Colonic mucosa (tissue), 4 donors: ENCODE results near the gene HOTAIR. TPM values are rescaled to one million over a fixed set of nuclear protein-coding genes. Genes with fewer than 3 reads are reported as not detected.

Experiments
- DNase-seq: peaks from one replicate; pipeline ENCODE4 v3.0.0-alpha.2; 2020
- H3K27ac ChIP-seq: fragments of 200-600 bp; one replicate; pipeline ENCODE4 v1.8.0; 2021
- H3K27me3 ChIP-seq: fragments of 200-600 bp; one replicate; pipeline ENCODE4 v1.8.0; 2021
- H3K36me3 ChIP-seq: fragments of 200-600 bp; one replicate; pipeline ENCODE4 v1.8.0; 2021
- H3K4me1 ChIP-seq: fragments of 200-600 bp; one replicate; pipeline ENCODE4 v1.8.0; 2021; ENCODE audit warnings: mild to moderate bottlenecking
- H3K4me3 ChIP-seq: fragments of 200-600 bp; one replicate; pipeline ENCODE4 v1.8.0; 2021
- H3K9ac ChIP-seq, 2 donors: one replicate each; pipeline ENCODE4 v1.7.0; 2013; ENCODE audit warnings: control low read depth in 2 of 2, low read depth in 2 of 2, low read length in 2 of 2
- H3K9me3 ChIP-seq: fragments of 200-600 bp; one replicate; pipeline ENCODE4 v1.8.0; 2021
- intact Hi-C: fragments of 100-400 bp; cut with DNase I; formaldehyde crosslinking; loops from one replicate; pipeline ENCODE4 v1.14.1; 2022
- total RNA-seq, 2 donors: library from RNA; stranded (reverse); fragmentation: NEBNext Ultra II Directional in 1 of 2; extraction: Animal tissue kit (Norgen Biotek cat#: 25700) in 1 of 2; gene quantifications; one replicate each; pipeline ENCODE4 v1.2.1, GENCODE V29; 2021
- TF ChIP-seq, protein P1 (sequence below): fragments of 200-600 bp; IDR thresholded peaks from one replicate; pipeline ENCODE4 v1.8.0; 2022; ENCODE audit warnings: antibody characterized with exemption, mild to moderate bottlenecking
- donor health status: healthy.
- donor health status: DM: no; HTN: no; CAD: no.
- donor health status: DM: no; HTN: no; CAD: no.

HOTAIR gene
- total RNA-seq, 2 donors from 2014 or later, result not detected

DNA sequence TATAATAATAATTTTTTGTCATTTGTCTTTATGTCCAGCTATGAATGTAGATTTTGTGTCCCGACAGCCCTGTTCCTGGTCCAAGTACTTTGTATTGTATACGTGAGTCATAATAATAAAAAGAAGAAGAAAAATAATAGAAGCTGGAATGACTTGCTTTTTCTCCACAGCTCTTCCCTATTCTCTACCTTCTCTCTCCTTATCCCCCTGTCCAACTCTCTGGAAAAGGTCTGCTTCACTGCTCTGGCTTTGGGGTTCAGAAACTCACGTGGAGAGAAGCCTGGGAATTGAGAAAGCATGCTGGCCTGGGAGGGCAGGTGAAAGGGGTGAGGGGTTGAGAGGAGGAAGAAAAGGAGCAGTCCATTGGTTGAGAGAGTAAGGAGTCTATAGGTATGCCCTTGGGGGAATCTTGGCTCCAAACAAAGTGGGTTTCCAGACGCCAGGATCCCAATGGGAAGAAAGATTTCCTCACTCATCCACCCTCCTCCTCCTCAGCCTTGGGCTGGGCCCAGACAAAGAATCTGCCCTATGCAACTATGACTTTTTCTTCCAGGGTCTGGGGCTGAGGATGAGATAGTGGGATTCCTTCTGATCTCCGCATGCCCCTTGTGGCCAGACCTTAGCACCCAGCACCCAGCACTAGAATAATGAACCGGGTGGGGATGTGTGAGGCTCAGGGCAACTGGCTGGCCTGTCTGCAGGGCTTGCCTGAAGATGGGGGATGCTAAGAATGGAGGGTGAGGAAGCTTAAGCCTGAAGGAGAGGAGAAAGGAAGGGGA is 38.1 kb upstream of the HOTAIR start:
- no peak for DNase-seq
- intact Hi-C loops, result no loop called here
- Histone ChIP-seq H3K4me3 (no peak overlapping the region), H3K9ac (no peak overlapping the region), H3K4me1 (no peaks in the 10 kb centered on the region), H3K9me3 (no peaks in the 10 kb centered on the region), H3K27ac (no peak overlapping the region), H3K36me3 (no peaks in the 10 kb centered on the region), H3K27me3 (peaks cover 92% of the 10 kb centered on the region)
- TF ChIP-seq, protein P1, sequence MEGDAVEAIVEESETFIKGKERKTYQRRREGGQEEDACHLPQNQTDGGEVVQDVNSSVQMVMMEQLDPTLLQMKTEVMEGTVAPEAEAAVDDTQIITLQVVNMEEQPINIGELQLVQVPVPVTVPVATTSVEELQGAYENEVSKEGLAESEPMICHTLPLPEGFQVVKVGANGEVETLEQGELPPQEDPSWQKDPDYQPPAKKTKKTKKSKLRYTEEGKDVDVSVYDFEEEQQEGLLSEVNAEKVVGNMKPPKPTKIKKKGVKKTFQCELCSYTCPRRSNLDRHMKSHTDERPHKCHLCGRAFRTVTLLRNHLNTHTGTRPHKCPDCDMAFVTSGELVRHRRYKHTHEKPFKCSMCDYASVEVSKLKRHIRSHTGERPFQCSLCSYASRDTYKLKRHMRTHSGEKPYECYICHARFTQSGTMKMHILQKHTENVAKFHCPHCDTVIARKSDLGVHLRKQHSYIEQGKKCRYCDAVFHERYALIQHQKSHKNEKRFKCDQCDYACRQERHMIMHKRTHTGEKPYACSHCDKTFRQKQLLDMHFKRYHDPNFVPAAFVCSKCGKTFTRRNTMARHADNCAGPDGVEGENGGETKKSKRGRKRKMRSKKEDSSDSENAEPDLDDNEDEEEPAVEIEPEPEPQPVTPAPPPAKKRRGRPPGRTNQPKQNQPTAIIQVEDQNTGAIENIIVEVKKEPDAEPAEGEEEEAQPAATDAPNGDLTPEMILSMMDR, result no peak

DNA sequence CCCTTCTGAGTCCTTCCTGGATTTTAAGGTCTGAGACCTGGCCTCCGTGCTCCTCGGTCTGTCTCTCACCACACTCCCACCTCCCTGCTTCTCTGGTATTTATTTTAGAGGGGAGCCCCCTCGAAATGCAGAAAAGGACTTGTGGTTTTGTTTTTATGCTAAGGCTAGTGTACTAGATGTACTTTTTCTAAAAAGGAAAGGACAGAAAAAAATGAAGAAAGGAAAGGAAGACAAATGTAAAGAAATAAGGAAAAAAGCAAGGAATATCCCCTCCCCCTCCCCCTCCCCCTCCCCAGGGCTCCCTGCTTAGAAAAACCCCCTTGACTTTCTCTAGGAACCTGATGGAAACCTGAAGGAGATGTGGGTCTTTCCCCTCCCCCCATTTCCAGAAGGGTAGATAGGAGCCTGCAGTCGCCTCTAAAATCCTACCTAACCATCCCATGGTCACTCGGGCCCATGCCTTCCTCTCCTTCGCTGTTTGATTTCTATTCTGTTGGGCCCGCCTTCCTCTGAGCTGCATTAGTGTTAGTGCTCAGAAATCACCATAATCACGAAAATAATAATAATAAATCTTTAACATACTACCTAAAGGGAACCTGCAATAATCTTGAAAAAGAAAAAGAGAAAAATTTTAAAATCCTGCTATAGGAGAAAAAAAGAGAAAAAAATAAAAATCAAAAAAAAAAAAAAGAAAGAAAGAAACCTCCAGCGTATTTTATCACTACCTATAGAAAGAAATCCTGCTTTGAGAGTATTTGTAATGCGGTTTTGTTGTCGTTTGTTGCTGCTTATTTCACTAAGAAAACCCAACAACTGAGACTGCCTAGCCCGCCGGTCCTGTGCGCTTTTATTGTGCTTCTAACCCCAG is 37.1 kb upstream of the HOTAIR start:
- TF ChIP-seq, protein P1, result no peak
- Histone ChIP-seq H3K4me1 (no peaks in the 10 kb centered on the region), H3K9me3 (no peaks in the 10 kb centered on the region), H3K36me3 (no peaks in the 10 kb centered on the region), H3K27me3 (peaks cover 92% of the 10 kb centered on the region), H3K4me3 (no peak overlapping the region), H3K9ac (no peak overlapping the region), H3K27ac (no peak overlapping the region)
- no peak for DNase-seq
- intact Hi-C loops, result no loop called here

DNA sequence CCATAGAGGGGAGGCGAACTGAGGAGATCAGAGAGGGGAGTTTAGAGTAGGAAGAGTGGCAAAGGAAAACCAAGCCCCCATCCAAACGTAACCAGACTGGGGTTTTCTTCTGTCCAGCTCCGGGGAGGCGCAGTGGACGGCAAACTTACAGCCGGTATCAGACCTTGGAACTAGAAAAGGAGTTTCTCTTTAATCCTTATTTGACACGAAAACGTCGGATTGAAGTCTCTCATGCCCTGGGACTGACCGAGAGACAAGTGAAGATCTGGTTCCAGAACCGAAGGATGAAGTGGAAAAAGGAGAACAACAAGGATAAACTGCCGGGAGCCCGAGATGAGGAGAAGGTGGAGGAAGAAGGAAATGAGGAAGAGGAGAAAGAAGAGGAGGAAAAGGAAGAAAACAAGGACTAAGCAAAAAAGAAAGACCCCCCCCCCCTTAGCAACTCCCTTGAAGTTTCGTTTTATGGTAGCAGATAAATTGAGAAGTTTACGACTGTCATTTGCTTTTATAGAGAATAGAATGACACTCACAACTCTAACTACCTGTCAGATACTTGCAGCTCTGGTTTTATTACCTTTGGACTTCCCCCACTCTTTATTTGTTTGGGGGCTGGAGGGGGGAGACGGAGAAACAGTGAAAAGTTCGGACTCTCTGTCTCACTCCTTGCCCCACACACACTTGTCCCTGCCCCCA is 36.4 kb upstream of the HOTAIR start:
- no peak for DNase-seq
- H3K4me3 ChIP-seq, result no peak overlapping the region
- H3K4me1 ChIP-seq, result peaks cover 2% of the 10 kb centered on the region
- intact Hi-C loops, result no loop called here
- no peak overlapping the region for H3K9ac ChIP-seq
- H3K36me3 ChIP-seq, result no peaks in the 10 kb centered on the region
- TF ChIP-seq, protein P1, result no peak
- H3K27ac ChIP-seq, result no peak overlapping the region
- peaks cover 92% of the 10 kb centered on the region for H3K27me3 ChIP-seq
- H3K9me3 ChIP-seq, result no peaks in the 10 kb centered on the region

DNA sequence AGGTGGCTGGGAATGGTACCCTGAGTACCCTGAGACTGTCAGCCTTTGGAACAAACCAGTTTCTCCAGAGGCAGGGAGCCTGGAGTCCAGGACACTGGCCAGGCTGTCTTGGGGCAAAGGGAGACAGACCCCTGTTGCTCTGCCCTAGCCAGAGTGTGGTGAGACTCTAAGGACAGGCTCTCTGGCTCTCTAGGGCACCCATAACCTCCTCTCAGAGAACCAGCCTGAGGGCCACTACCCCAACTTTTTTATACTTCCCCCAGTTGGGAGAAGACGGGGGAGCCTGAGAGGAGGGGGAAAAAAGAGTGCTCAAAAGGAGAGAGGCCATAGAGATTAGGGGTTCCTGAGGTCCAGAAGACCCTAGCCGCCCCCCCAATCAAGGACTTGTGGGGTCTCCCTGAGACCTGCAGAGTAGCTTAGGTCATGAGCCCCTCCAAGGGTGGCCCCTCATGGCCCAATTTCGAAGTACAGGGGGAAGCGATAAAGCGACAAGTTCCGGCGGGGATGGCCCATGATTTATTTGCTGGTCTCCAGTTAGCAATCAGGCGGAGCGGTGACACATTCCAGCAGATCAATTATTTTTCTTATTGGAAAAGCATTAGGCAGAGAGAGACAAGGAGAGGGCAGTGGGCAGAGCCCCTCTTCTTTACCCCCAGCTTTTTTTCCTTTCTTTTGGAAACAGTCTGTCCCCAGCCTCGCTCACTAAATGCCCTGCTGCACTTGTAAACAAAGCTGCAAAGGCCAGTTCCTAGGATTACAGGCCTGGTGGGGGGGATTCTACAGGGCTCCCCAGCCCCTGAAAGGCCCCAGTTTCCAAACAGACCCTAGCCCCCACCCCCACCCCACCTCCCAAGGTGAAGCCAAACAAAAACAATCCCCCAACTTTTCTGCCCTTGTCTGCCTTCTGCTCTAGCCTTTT is 35.6 kb upstream of the HOTAIR start:
- TF ChIP-seq, protein P1, result no peak
- Histone ChIP-seq H3K27me3 (peaks cover 92% of the 10 kb centered on the region), H3K4me1 (peaks cover 7% of the 10 kb centered on the region), H3K4me3 (no peak overlapping the region), H3K9ac (no peak overlapping the region), H3K9me3 (no peaks in the 10 kb centered on the region), H3K36me3 (no peaks in the 10 kb centered on the region), H3K27ac (no peak overlapping the region)
- intact Hi-C loops, result no loop called here
- DNase-seq, result no peak
